Ishikawa (cell line): ENCODE data around the gene DYNC1H1.

Experiments
- CEBPB ChIP-seq: IDR thresholded peaks from 2 replicates; pipeline ENCODE4 v1.6.1; 2012
- CREB1 ChIP-seq: IDR thresholded peaks from 2 replicates; pipeline ENCODE4 v1.6.1; 2012; ENCODE audit warnings: low read depth
- EGR1 ChIP-seq: IDR thresholded peaks from 2 replicates; pipeline ENCODE4 v1.6.1; 2012
- EP300 ChIP-seq: IDR thresholded peaks from 2 replicates; pipeline ENCODE4 v1.6.1; 2012; ENCODE audit warnings: borderline replicate concordance
- FOXM1 ChIP-seq: IDR thresholded peaks from 2 replicates; pipeline ENCODE4 v1.6.1; 2012; ENCODE audit warnings: low read depth, borderline replicate concordance
- MAX ChIP-seq: IDR thresholded peaks from 2 replicates; pipeline ENCODE4 v1.6.1; 2012
- NFIC ChIP-seq: IDR thresholded peaks from 2 replicates; pipeline ENCODE4 v1.6.1; 2012
- RAD21 ChIP-seq: IDR thresholded peaks from 2 replicates; pipeline ENCODE4 v1.6.1; 2012; ENCODE audit warnings: low read depth
- REST ChIP-seq: IDR thresholded peaks from 2 replicates; pipeline ENCODE4 v1.6.1; 2012; ENCODE audit warnings: low read depth, mild to moderate bottlenecking
- TAF1 ChIP-seq: IDR thresholded peaks from 2 replicates; pipeline ENCODE4 v1.6.1; 2012; ENCODE audit warnings: low read depth, mild to moderate bottlenecking
- TCF12 ChIP-seq: IDR thresholded peaks from 2 replicates; pipeline ENCODE4 v1.6.1; 2012; ENCODE audit warnings: low read depth
- USF1 ChIP-seq: IDR thresholded peaks from 2 replicates; pipeline ENCODE4 v1.6.1; 2012
- YY1 ChIP-seq: IDR thresholded peaks from 2 replicates; pipeline ENCODE4 v1.6.1; 2012; ENCODE audit warnings: low read depth

- TF ChIP-seq RAD21 = no peak
- TF ChIP-seq TAF1 = no peak
- TF ChIP-seq USF1 = no peak
- TF ChIP-seq CEBPB = no peak
- TF ChIP-seq TCF12 = no peak
- no peak for TF ChIP-seq MAX
- no peak for TF ChIP-seq REST
- TF ChIP-seq CREB1 = no peak
- no peak for TF ChIP-seq EGR1
- TF ChIP-seq NFIC = no peak
- TF ChIP-seq FOXM1 = no peak
- no peak for TF ChIP-seq EP300
- TF ChIP-seq YY1 = no peak
Measured at GRCh38 chr14:102105369-102105768, 141.0 kb downstream of the DYNC1H1 start.
